ENCODE measurements around the gene NGEF.

NGEF gene

DNA sequence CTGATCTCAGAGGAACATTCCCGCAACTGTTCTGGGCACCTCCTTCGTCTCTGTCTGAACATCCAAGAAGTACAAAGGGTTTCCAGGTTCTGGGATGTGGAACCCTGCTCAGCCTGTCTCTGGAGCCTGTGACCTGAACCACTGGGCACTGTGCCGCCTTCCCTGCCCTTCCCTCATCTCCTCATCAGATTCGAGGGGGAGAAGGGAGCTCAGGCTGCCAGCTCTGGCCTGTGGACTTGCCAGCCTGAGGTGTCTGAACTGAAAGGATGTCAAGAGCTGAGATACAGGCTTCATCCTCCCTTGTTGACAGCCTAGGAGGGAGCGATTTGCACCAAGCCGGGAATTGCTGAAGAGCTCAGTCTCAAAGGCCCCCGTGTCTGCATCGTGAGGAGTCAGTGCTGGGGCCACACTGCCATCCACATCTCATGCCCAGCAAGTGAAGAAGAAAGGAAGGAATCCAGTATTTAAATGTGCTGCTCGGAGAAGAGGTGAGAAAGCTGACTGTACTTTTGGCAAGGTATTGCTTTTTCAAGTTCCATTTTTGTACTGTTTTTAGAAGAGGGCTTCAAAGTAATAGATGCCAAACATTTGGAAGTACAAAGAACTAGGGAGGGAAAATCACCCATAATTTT lies 32.0 kb upstream of the NGEF start:
- DNase-seq = no peak

DNA sequence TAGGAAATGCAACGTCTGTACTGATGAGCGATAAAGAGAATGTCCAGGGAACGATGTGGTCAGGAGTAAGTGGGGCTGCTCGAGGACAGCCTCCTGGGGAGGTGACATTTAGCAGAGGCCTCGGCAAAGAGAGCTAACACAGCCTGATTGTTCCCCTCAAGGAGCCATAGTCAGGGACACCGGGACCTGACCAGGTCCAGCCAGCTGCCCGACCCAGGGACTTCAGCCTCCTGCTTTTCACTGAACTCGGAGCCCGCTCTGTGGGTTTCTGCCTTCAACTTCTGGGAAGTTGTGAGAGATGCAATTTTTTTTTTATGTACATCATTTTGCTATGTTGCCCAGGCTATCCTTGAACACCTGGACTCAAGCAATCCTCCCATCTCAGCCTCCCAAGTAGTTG lies 29.5 kb upstream of the NGEF start:
- DNase-seq = no peak

DNA sequence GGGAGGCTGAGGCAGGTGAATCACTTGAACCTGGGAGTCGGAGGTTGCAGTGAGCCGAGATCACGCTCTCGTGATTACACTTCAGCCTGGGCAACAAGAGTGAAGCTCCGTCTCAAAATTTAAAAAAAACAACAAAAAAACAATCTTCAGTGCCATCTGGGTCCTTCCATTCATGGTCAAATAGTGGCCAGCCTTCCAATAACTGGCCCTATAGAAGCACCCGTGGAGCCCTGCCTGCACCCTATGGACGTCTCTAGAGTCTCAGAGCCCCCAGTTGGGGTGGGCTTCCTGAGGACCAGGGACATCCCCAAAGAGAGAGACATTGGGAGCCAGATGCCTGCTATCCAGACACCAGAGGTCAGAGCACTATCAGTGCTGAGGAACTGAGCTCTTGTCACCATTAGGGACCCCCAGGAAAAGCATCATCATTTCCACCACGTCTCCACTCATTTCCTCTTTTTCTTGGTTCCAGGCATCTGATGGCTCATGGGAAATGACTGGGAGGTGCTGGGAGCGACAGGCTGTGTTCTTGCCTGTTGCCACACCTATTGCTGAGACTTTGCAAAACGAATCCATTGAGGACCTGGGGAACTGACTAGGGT lies 28.8 kb upstream of the NGEF start:
- DNase-seq = no peak

- no peak for DNase-seq
These were observed 27.5 kb upstream of the NGEF start for GRCh38 chr2:233040571-233040970.

DNA sequence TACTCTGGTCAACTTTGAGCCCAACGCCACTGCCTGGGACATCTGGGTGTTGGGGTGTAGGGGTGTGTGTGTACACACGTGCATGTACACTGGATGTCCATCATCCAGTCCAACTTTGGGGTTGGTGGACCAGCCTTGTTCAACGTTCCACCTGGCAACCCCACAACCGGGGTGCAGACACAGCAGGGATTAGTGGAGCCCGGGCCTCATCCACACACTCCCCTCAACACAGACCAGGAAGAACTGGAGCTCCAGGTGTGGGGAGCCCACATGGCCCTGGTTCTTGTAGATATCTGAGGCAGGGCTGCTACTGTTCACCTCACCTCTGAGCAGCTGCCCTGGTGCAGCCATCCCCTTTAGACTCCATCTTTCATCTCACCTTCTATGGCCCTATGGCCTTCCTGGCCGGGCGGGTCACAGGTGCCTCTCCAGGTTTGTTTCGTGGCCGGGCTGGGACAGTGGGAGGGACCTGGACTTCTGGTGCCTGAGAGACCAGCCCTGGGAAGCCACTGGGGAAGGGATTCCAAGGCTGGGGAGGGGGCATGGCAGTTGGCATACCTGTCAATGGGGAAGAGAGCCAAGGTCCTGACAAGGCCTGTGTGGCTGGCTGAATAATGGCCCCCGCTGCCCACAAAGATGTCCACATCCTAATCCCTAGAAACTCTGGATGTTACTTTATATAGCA lies 26.9 kb upstream of the NGEF start:
- no peak for DNase-seq

- no peak for DNase-seq
These were observed 26.3 kb upstream of the NGEF start for GRCh38 chr2:233039212-233039845.

GRCh38 chr2:233037078-233037477 lies 24.0 kb upstream of the NGEF start:
- no peak for DNase-seq

DNA sequence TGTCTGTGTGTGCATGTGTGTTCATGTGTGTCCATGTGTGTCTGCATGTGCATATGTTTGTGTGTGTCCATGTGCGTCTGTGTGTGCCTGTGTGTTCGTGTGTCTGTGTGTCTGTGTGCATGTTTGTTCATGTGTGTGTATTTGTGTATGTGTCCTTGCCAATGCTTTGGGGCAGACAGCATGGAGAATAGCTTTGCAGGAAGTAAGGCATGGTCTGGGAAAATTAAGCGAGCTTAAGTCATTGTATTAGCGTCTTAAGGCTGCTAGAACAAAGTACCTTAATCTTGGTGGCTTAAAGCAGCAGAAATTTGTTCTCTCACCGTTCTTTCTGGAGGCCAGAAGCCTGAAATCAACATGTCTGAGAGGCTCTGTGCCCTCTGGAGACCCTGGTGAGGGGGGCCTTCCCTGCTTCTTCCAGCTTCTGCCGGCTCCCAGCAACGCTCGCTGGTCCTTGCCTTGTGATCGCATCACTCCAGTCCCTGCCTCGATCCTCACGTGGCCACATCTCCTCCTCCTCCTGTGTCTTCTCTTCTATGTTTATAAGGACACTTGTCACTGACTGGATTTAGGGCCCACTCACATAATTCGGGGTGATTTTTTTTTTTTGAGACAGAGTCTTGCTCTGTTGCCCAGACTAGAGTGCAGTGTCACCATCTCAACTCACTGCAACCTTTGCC lies 23.2 kb upstream of the NGEF start:
- DNase-seq = no peak

- DNase-seq = no peak
These were observed 22.5 kb upstream of the NGEF start for GRCh38 chr2:233035426-233036161.

DNA sequence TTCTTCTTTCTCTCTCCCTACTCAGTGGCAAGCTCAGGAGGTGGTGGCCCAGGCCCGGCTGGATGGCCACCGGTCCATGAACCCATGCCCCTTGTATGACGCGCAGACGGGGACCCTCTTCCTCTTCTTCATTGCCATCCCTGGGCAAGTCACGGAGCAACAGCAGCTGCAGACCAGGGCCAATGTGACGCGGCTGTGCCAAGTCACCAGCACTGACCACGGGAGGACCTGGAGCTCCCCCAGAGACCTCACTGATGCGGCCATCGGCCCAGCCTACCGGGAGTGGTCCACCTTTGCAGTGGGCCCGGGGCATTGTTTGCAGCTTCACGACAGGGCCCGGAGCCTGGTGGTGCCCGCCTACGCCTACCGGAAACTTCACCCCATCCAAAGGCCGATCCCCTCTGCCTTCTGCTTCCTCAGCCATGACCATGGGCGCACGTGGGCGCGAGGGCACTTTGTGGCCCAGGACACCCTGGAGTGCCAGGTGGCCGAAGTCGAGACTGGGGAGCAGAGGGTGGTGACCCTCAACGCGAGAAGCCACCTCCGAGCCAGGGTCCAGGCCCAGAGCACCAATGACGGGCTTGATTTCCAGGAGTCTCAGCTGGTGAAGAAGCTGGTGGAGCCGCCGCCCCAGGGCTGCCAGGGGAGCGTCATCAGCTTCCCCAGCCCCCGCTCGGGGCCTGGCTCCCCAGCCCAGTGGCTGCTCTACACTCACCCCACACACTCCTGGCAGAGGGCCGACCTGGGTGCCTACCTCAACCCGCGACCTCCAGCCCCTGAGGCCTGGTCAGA lies 21.2 kb upstream of the NGEF start:
- no peak for DNase-seq

- peak; percentile 3 for DNase-seq
These were observed 20.6 kb upstream of the NGEF start for GRCh38 chr2:233033672-233034071.

DNA sequence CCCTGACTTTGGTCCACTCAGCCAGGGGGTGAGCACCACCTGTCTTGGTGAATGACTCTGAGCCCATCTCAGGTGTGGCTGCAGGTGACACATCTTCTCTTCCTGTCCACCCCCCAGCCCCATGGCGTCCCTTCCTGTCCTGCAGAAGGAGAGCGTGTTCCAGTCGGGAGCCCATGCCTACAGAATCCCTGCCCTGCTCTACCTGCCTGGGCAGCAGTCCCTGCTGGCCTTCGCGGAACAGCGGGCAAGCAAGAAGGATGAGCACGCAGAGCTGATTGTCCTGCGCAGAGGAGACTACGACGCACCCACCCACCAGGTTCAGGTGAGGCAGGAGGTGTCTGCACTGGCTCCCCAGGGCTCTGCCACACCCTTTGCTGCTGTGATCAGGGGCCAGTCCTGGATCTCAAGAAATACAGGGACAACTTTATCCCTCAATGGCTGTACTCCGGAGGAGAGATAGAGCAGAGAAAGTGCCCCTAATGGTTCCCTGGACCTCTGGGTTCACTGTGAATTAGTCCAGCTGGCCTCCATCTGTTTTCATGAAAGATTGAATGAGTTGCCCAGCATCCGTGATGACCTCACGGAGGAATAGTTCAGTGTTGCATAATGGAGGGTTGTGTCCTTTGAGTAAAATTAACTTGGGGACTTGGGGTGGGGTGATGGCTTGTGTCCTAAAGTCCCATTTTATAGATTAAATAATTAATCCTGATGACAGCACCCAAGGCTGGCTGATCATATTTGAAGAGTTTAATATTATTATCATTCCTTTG lies 19.7 kb upstream of the NGEF start, which contains the start of gene NEU2:
Gene NEU2 (plus strand): TSS at position 122 of the 770 bp plus-strand sequence. CDS start 0 bp downstream, at position 122.
- DNase-seq = no peak

- no peak for DNase-seq
These were observed 18.8 kb upstream of the NGEF start for GRCh38 chr2:233031556-233032500.

DNA sequence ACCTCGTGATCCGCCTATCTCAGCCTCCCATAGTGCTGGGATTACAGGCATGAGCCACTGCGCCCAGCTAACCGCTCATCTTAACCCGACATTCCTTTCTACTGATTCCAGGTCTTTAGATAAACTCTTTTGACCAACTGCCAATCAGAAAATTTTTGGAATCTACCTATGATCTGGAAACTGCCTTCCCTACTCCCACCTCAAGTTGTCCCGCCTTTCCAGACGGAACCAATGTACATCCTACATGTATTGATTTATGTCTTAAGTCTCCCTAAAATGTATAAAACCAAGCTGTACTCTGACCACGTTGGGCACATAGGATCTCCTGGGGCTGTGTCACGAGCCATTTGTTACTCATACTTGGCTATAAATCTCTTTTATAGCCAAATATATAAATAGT lies 16.3 kb upstream of the NGEF start:
- DNase-seq = no peak

GRCh38 chr2:233026198-233026813 lies 13.2 kb upstream of the NGEF start:
- DNase-seq = no peak

DNA sequence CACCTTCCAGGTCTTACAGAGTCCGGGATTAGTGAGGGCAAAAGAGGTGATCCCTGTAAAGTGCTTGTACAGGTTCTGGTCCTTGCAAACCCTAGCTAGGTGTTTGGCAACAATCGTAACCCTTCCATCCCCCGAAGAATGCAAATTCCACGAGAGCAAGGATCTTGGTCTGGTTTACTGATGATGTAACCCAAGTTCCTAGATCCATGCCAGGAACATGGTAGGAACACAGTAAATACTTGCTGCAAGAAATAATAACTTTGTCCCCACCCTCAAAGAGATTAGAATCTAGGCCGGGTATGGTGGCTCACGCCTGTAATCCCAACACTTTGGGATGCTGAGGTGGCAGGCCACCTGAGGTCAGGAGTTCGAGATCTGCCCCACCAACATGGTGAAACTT lies 12.7 kb upstream of the NGEF start:
- DNase-seq = no peak

- DNase-seq = no peak
These were observed 10.8 kb upstream of the NGEF start for GRCh38 chr2:233023761-233024410.

DNA sequence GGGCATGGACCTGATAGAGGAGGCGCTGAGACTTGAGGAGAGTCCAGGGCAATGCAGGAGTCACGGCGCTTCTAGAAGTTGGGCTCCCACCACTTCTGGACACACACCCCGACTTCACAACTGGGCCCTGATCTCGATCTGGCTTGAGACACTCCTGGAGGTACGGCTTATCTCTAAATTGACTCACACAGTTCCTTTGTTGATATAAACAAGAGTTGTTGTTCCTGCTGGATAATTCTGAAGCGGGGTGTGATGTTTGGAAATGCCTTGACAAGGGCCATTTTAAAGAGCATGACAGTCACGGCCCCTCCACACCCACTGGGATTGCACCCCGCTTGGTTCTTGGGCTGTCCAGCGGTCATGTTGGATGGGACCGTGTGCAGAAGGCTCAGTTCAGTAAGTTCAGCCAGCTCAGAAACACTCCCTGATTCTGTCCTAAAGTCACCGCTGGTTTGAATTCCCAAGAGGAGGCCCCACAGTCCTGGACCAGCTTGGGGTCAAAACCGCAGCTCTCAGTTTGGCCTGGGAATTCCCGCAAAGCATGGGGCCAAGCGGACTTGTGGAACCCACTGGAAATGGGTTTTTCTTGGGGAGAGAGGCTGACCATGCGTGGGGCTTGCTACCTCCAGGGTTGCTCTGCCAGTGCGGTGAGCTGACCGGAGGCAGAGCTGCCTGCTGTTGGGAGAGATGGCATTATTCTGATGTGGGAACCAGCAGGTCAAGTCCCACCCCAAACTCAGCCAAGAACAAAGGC lies 10.1 kb upstream of the NGEF start:
- no peak for DNase-seq
